Measurements from ENCODE around the gene PLAAT5. TPM values are rescaled to one million over a fixed set of nuclear protein-coding genes. Genes with fewer than 3 reads are reported as not detected.

Gene PLAAT5
- total RNA-seq, 2 experiments from 2014 or later = 0.16 TPM; not detected in 1

DNA sequence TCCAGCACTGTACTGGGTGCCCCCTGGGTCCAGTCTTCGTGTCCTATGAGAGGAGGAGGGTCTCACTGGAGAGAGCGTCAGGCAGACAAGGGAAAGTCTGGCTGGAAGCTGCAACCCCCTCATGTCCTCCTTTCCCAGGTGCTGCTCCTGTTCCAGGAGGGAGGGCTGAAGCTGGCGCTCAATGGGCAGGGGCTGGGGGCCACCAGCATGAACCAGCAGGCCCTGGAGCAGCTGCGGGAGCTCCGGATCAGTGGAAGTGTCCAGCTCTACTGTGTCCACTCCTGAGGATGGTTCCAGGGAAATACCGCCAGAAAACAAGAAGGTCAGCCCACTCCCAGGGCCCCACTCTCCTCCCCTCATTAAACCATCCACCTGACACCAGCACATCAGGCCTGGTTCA is 25.1 kb upstream of the PLAAT5 start:
- no peaks in the 10 kb centered on the region for H3K9me3 ChIP-seq (ENCODE audit: control insufficient read depth in 1 of 2, insufficient read depth in 1 of 2, low read length in 2 of 2)
- Mint-ChIP-seq H3K9me3 (no peaks in the 10 kb centered on the region), H3K4me1 (ENCODE audit: low read depth) (peaks cover 14% of the 10 kb centered on the region), H3K36me3 (ENCODE audit: low read depth) (no peaks in the 10 kb centered on the region), H3K27me3 (no peaks in the 10 kb centered on the region), H3K4me3 (no peak overlapping the region), H3K27ac (no peak overlapping the region)
- ATAC-seq (ENCODE audit: poor library complexity) (no peak), DNase-seq (no peak)
- TF ChIP-seq, protein P1, sequence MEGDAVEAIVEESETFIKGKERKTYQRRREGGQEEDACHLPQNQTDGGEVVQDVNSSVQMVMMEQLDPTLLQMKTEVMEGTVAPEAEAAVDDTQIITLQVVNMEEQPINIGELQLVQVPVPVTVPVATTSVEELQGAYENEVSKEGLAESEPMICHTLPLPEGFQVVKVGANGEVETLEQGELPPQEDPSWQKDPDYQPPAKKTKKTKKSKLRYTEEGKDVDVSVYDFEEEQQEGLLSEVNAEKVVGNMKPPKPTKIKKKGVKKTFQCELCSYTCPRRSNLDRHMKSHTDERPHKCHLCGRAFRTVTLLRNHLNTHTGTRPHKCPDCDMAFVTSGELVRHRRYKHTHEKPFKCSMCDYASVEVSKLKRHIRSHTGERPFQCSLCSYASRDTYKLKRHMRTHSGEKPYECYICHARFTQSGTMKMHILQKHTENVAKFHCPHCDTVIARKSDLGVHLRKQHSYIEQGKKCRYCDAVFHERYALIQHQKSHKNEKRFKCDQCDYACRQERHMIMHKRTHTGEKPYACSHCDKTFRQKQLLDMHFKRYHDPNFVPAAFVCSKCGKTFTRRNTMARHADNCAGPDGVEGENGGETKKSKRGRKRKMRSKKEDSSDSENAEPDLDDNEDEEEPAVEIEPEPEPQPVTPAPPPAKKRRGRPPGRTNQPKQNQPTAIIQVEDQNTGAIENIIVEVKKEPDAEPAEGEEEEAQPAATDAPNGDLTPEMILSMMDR (IDR thresholded peaks at IDR 0.05) = no peak
- no peaks in the 10 kb centered on the region for H3K27me3 ChIP-seq (ENCODE audit: control insufficient read depth in 1 of 2, insufficient read depth in 2 of 2, low read length in 2 of 2)
- no peak overlapping the region for H3K4me3 ChIP-seq (ENCODE audit: low read length)
- H3K36me3 ChIP-seq (ENCODE audit: insufficient read depth, low read length) = no peaks in the 10 kb centered on the region
- POLR2A ChIA-PET = no interaction called here
- peaks cover 6% of the 10 kb centered on the region for H3K4me1 ChIP-seq (ENCODE audit: insufficient read depth, low read length)
- CTCF ChIA-PET = no interaction called here
- no peak overlapping the region for H3K27ac ChIP-seq (ENCODE audit: low read depth in 1 of 2, low read length in 2 of 2)
- intact Hi-C loops (cut with DNase I, micrococcal nuclease) = no loop called here

DNA sequence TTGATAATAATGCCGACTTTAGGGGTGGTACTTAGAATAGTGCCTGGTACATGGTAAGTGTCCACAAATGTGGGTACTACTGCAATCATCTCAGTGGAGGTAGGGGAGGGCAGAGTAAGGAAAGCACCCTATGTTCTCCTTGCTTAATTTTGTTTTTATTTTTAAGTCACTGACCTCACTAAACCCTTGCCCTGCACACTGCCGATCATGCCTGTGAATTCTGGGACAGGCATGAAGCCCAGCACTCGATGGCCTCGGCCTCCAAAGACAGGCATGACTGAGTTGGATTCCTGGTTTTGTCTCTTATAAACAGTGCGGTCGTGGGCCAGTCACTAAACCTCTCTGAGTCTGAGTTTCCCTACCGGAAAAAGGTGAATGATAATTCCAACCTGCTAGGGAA is 21.8 kb upstream of the PLAAT5 start:
- ATAC-seq (ENCODE audit: poor library complexity) = no peak
- no peak overlapping the region for H3K4me3 ChIP-seq (ENCODE audit: low read length)
- H3K27ac Mint-ChIP-seq = no peak overlapping the region
- no peak overlapping the region for H3K4me3 Mint-ChIP-seq
- no peaks in the 10 kb centered on the region for H3K36me3 Mint-ChIP-seq (ENCODE audit: low read depth)
- ChIA-PET POLR2A (no interaction called here), CTCF (no interaction called here)
- intact Hi-C loops (cut with DNase I, micrococcal nuclease) = no loop called here
- H3K27me3 ChIP-seq (ENCODE audit: control insufficient read depth in 1 of 2, insufficient read depth in 2 of 2, low read length in 2 of 2) = no peaks in the 10 kb centered on the region
- DNase-seq = no peak
- H3K27me3 Mint-ChIP-seq = no peaks in the 10 kb centered on the region
- H3K4me1 ChIP-seq (ENCODE audit: insufficient read depth, low read length) = no peaks in the 10 kb centered on the region
- TF ChIP-seq, protein P1 (IDR thresholded peaks at IDR 0.05) = no peak
- H3K36me3 ChIP-seq (ENCODE audit: insufficient read depth, low read length) = no peaks in the 10 kb centered on the region
- H3K27ac ChIP-seq (ENCODE audit: low read depth in 1 of 2, low read length in 2 of 2) = no peak overlapping the region
- no peaks in the 10 kb centered on the region for H3K9me3 ChIP-seq (ENCODE audit: control insufficient read depth in 1 of 2, insufficient read depth in 1 of 2, low read length in 2 of 2)
- no peaks in the 10 kb centered on the region for H3K9me3 Mint-ChIP-seq
- H3K4me1 Mint-ChIP-seq (ENCODE audit: low read depth) = no peaks in the 10 kb centered on the region

DNA sequence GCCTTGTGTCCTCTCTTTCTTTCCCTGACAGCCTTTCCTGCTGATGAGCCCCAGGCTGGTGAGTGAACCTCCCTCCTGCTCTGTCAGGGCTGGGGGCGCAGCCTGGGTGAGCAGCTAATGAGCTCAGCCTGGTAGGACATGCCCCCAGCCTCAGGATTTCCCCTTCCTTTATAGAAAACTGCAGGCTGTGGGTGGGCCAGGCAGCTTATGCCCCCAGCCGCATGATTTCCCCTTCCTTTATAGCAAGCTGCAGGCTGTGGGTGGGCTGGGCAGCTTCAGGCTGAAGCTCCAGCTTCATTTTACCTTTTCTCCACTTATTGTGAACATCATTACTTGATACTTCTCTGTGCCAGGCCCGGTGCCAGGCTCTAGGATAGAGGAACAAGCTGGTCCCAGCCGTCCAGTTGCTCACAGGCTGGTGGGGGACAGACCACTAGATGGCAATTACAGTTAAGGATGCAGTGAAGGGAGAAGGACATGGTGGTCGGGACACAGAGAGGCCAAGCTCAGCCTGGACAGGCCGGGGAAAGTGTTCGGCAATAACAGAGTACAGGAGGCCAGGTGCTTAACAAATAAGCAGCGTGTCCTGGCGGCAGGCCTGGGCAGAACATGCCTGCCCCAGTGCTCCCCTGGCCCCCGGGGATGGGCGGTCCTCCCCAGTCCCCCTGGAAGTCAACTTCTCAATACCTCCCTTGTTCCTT is 20.2 kb upstream of the PLAAT5 start:
- H3K27me3 Mint-ChIP-seq = no peaks in the 10 kb centered on the region
- ChIA-PET CTCF (no interaction called here), POLR2A (interaction anchor here (0.7 kb wide), 1 partner anchor 21 kb away, joined by 3 read pairs; no protein-coding TSS in a partner anchor)
- no peaks in the 10 kb centered on the region for H3K4me1 Mint-ChIP-seq (ENCODE audit: low read depth)
- no peaks in the 10 kb centered on the region for H3K36me3 Mint-ChIP-seq (ENCODE audit: low read depth)
- Histone ChIP-seq H3K36me3 (ENCODE audit: insufficient read depth, low read length) (no peaks in the 10 kb centered on the region), H3K27me3 (ENCODE audit: control insufficient read depth in 1 of 2, insufficient read depth in 2 of 2, low read length in 2 of 2) (no peaks in the 10 kb centered on the region), H3K27ac (ENCODE audit: low read depth in 1 of 2, low read length in 2 of 2) (no peak overlapping the region), H3K9me3 (ENCODE audit: control insufficient read depth in 1 of 2, insufficient read depth in 1 of 2, low read length in 2 of 2) (no peaks in the 10 kb centered on the region), H3K4me1 (ENCODE audit: insufficient read depth, low read length) (peaks cover 4% of the 10 kb centered on the region), H3K4me3 (ENCODE audit: low read length) (no peak overlapping the region)
- H3K27ac Mint-ChIP-seq = no peak overlapping the region
- ATAC-seq (ENCODE audit: poor library complexity) (no peak), DNase-seq (no peak)
- H3K9me3 Mint-ChIP-seq = no peaks in the 10 kb centered on the region
- TF ChIP-seq, protein P1 (IDR thresholded peaks at IDR 0.05) = no peak
- no peak overlapping the region for H3K4me3 Mint-ChIP-seq
- intact Hi-C loops (cut with DNase I, micrococcal nuclease) = no loop called here
